ENCODE data around the gene ADRA2B. TPM values are rescaled to one million over a fixed set of nuclear protein-coding genes. Genes with fewer than 3 reads are reported as not detected.
"Not testable (repeated sequence)": the region's sequence is repeated elsewhere in the genome, so short reads cannot be mapped to it uniquely, and the experiment has no call there.

The ADRA2B gene
- total RNA-seq, 1 donor, result under 0.01 TPM

GRCh38 chr2:96071977-96072491 is 44.3 kb downstream of the ADRA2B start:
- DNase-seq (ENCODE audit: low read depth in 2 of 3, low spot score in 2 of 3), result not testable (repeated sequence)

DNA sequence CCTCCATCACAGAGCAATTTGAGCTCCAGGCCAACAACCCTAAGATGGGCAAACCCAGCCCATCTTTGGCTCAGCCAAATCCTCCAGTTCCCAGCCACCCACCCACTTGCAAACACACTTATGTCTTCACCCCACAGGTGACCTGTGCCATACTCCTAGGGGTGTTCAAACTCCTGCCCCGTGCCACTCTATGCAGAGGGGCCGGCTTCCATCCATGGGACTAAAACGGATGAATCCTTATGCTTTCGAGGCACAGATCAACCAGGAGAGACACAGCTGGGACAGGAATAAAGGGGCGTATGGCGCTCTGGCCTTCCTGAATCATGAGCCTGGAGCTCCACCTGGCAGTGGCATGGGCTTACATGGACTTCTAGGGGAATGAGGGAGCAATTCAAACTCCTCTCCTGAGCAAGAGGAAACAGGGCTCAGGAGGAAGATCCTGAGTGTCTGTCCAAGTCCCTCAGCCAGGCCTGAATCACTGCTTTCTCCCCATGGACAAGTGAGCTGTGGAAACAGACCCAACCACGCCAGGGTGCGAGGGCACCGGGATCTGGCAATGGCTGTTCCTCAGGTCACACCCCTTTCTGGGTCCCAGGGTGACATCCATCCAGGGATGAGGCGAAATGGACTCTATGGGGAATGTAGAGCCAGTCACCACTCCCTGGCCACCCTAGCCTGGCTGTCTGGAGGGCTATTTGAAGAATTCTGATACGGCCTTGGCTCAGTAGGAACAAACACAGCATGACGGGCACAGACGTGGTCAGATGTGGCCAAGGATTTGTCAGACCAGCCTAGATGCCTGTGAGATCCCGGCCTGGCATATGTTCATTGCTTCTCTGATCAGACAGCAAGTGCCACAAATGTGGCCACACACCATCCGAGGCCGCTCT is 45.0 kb downstream of the ADRA2B start:
- not testable (repeated sequence) for DNase-seq (ENCODE audit: low read depth in 2 of 3, low spot score in 2 of 3)

GRCh38 chr2:96070351-96070750 is 46.0 kb downstream of the ADRA2B start:
- not testable (repeated sequence) for DNase-seq (ENCODE audit: low read depth in 2 of 3, low spot score in 2 of 3)

DNA sequence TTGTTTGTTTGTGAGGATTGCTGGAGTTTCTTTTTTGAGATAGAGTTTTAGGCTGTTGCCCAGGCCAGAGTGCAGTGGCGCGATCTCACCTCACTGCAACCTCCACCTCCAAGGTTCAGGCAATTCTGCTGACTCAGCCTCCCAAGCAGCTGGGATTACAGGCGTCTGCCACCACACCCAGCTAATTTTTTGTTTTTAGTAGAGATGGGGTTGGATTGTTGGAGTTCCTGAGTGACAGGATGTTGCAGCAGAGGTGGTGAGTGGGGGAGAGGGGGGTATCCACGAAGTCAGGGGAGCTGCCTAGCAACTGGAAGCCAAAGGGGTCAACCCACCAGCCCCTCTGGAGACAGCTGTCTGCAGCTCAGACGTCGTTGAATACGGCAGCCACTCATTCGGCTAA is 46.5 kb downstream of the ADRA2B start:
- not testable (repeated sequence) for DNase-seq (ENCODE audit: low read depth in 2 of 3, low spot score in 2 of 3)

DNA sequence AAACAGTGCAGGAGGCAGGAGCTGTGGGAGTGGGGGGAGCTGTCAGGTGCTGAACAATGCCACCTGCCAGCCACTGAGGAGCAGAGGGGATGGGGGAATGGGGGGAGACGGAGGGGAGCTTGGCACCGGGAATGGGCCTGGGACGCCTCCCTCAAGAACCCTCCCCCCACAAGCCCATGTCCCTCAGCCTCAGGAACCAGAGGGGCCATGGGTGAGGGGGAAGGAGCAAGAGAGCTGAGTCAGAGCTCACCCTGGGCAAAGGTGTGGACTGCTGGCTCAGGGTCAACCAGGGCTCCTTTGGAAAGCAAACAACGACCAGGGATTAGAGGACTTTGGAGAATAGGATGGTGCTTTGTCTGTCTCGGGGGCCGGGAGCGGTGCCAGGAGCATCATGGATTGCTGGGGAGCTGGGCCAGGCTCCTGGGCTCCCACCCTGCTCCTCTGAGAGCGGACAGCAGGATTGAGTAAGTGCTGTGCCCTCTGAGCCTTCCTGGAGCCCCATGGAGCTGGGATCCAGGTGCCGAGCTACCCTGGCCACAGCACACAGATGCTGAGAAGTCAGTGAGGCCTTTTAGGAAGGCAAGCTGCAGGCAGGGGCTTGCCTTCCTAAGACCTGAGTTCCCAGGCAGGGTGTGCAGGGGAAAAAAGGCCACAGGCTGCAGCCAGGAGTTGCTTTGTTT is 48.3 kb downstream of the ADRA2B start:
- DNase-seq (ENCODE audit: low read depth in 2 of 3, low spot score in 2 of 3), result not testable (repeated sequence)

DNA sequence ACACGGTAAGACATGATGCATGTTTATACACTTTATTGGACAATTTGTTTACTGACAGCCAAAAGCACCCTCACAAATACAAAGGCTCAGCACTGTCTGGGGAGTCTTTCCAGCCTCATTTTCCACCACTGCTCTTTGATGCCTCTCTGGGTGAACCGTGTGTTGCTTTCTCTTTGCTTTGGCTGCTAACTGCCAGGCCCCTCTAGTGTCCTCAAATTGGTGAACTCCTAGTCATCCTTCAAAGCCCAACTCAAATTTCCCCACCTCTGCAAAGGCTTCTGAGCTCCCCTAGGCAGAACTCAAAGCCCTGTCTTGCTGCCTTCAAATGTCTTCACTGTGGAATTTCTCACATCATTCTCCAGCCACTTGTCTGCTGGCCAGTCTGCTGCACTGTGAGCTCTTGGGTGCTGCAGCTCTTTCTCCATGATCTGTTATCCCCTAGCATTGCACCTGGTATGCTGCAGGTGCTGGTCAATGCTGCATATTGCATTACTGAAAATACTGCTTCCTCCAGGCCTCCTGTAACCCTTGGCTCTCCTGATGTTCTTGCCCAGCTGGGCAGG is 49.2 kb downstream of the ADRA2B start:
- DNase-seq (ENCODE audit: low read depth in 2 of 3, low spot score in 2 of 3), result not testable (repeated sequence)

- not testable (repeated sequence) for DNase-seq (ENCODE audit: low read depth in 2 of 3, low spot score in 2 of 3)
Measured at GRCh38 chr2:96066511-96066910, 49.9 kb downstream of the ADRA2B start.

- DNase-seq (ENCODE audit: low read depth in 2 of 3, low spot score in 2 of 3), result not testable (repeated sequence)
Measured at GRCh38 chr2:96065954-96066353, 50.4 kb downstream of the ADRA2B start.

- DNase-seq (ENCODE audit: low read depth in 2 of 3, low spot score in 2 of 3), result no peak
Measured at GRCh38 chr2:96065381-96065930, 50.9 kb downstream of the ADRA2B start.

GRCh38 chr2:96064760-96065159 is 51.6 kb downstream of the ADRA2B start:
- DNase-seq (ENCODE audit: low read depth in 2 of 3, low spot score in 2 of 3), result not testable (repeated sequence)

DNA sequence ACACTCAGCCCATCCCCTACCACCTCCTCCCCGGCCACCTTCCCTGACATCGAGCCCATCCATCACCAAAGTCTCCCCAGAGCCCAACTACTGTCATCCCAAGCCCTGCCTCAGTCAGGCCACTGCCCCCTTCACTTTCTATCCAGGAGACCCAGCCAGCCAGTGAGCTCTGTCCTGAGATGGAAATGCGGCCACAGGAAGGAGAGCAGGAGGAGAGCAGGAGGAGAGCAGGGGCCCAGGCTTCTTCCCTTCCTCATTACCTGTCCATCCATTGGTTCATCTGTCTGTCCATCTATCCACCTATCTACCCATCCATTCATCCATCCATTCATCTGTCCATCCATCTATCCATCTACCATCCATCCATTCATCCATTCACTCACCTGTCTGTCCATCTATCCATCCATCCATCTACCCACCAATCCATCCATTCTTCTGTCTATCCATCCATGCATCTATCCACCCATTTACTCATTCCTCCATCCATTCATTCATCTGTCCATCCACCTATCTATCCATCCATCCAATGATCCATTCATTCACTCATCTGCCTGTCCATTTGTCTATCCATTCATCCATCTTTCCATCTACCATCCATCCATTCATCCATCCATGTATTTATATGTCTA is 52.2 kb downstream of the ADRA2B start:
- DNase-seq (ENCODE audit: low read depth in 2 of 3, low spot score in 2 of 3), result not testable (repeated sequence)

DNA sequence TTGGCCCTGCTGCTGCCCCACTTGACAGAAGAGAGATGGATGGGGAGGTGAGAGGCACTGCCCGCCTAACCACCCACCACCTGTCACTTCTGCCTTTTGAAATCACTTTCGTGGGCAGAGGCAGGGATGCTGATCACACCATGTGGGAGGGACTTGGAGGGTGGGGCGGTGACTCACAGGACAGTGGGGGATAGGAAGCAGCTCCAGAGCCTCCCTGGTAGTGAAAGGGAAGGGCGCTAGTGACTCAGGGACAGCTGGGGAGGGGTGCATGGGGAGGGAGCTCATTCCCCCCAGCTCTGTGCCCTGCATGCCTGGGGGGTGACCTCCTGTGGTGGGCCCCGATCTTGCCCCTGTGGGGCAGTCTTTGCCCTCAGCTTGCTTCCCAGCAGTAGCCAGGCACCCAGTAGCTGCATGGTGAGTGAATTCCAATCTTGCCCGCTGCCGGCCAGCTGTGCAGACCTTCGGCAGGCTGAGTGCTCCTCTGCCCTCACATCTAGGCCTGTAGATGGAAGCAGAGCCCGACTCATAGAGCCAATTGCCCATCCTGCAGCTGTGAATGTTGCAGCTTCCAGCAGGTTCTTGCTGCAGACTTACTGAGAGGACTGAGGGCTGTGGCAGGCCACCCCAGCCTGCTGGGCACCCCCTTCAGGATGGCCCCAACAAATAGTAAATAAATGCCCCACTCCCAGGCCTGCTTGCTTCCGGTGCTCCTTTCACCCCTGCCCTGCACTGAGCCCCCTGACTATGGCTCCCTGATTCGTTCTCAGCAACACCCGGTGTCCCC is 53.1 kb downstream of the ADRA2B start:
- peak in 2 of 3 donors; percentile 23 to 43 for DNase-seq (ENCODE audit: low read depth in 2 of 3, low spot score in 2 of 3)

Other genes starting within 250 kb of the ADRA2B start
- gene ANKRD36C, start 124.7 kb downstream of the ADRA2B start, total RNA-seq, result 54.1 TPM
- gene GPAT2, start 81.7 kb downstream of the ADRA2B start, total RNA-seq, result 11.8 TPM
- 1.1 TPM for gene ASTL, start 21.9 kb upstream of the ADRA2B start, total RNA-seq
- gene DUSP2, start 28.9 kb upstream of the ADRA2B start, total RNA-seq, result 134 TPM
- gene STARD7, start 92.3 kb upstream of the ADRA2B start, total RNA-seq, result 86.7 TPM
- 29.1 TPM for gene TMEM127, start 149.4 kb upstream of the ADRA2B start, total RNA-seq
- gene CIAO1, start 149.7 kb upstream of the ADRA2B start, total RNA-seq, result 156 TPM
- gene SNRNP200, start 189.0 kb upstream of the ADRA2B start, total RNA-seq, result 149 TPM
- gene ITPRIPL1, start 208.7 kb upstream of the ADRA2B start, total RNA-seq, result 17.2 TPM
- 2.2 TPM for gene NCAPH, start 219.2 kb upstream of the ADRA2B start, total RNA-seq

Measured in hematopoietic multipotent progenitor cell (in vitro differentiated cells).